OCI-LY7 (cell line): ENCODE results near the gene PIGL. TPM values are rescaled to one million over a fixed set of nuclear protein-coding genes. Genes with fewer than 3 reads are reported as not detected.
"Not testable (repeated sequence)": the region's sequence is repeated elsewhere in the genome, so short reads cannot be mapped to it uniquely, and the experiment has no call there.

Source experiments
- BruUV-seq: library from RNA; stranded (reverse); fragments of 400-500 nt; replicated peaks from 2 replicates; lab custom pipeline; 2021; lab: Mats Ljungman, UMichigan
- CTCF ChIA-PET: fragments of 300-600 bp; sonication (Branson Sonifier 250); formaldehyde crosslinking; loops from one replicate; lab custom pipeline; 2022; ENCODE audit warnings: antibody characterized with exemption; ENCODE audit not compliant: unreplicated experiment; lab: Charles Lee
- POLR2A ChIA-PET: fragments of 300-600 bp; sonication (Branson Sonifier 250); formaldehyde crosslinking; loops from one replicate; lab custom pipeline; 2022; ENCODE audit warnings: antibody characterized with exemption; lab: Charles Lee
- DNase-seq: peaks from one replicate; pipeline ENCODE4 v3.0.0-alpha.2; 2015; ENCODE audit warnings: low spot score
- H2AFZ ChIP-seq: fragments of 200-600 bp; sonication (generic), shearing (Covaris generic); 2 replicates; pipeline ENCODE4 v1.6.1; 2014; ENCODE audit warnings: mild to moderate bottlenecking, antibody characterized with exemption, low read length, moderate library complexity
- H3K27ac ChIP-seq: fragments of 200-600 bp; sonication (generic); 2 replicates; pipeline ENCODE4 v1.5.1; 2014; ENCODE audit warnings: mixed run types, low read depth, mild to moderate bottlenecking, moderate library complexity, low read length, inconsistent platforms; ENCODE audit not compliant: poor library complexity, severe bottlenecking
- H3K36me3 ChIP-seq: fragments of 200-600 bp; sonication (generic); 2 replicates; pipeline ENCODE4 v1.6.1; 2014; ENCODE audit warnings: mild to moderate bottlenecking, antibody characterized with exemption, low read length, moderate library complexity, mixed read lengths; ENCODE audit not compliant: insufficient read depth
- H3K4me1 ChIP-seq: fragments of 200-600 bp; sonication (generic); 2 replicates; pipeline ENCODE4 v1.5.1; 2014; ENCODE audit warnings: mild to moderate bottlenecking, low read length; ENCODE audit not compliant: insufficient read depth, poor library complexity, severe bottlenecking
- H3K4me2 ChIP-seq: fragments of 200-600 bp; sonication (generic); 2 replicates; pipeline ENCODE4 v1.6.1; 2014; ENCODE audit warnings: mild to moderate bottlenecking, low read length
- H3K4me3 ChIP-seq: fragments of 200-600 bp; sonication (generic); 2 replicates; pipeline ENCODE4 v1.5.1; 2014; ENCODE audit warnings: mild to moderate bottlenecking, low read depth, low read length; ENCODE audit not compliant: poor library complexity, severe bottlenecking
- H3K79me2 ChIP-seq: fragments of 200-600 bp; sonication (generic); 2 replicates; pipeline ENCODE4 v1.6.1; 2016; ENCODE audit warnings: low read depth, mild to moderate bottlenecking, low read length, moderate library complexity, mixed read lengths; ENCODE audit not compliant: insufficient read depth
- H3K9me2 ChIP-seq: fragments of 200-600 bp; sonication (generic); 2 replicates; pipeline ENCODE4 v1.6.1; 2016; ENCODE audit warnings: mild to moderate bottlenecking, low read length, mixed read lengths; ENCODE audit not compliant: insufficient read depth
- H3K9me3 ChIP-seq: fragments of 200-600 bp; sonication (generic); 2 replicates; pipeline ENCODE4 v1.6.1; 2014; ENCODE audit warnings: mild to moderate bottlenecking, mixed run types, low read length, mixed read lengths
- H4K20me1 ChIP-seq: fragments of 200-600 bp; sonication (generic); 2 replicates; pipeline ENCODE4 v1.6.1; 2014; ENCODE audit warnings: mild to moderate bottlenecking, antibody characterized with exemption, low read length, moderate library complexity, mixed read lengths; ENCODE audit not compliant: insufficient read depth
- CTCF ChIP-seq: fragments of 200-600 bp; sonication (generic); conservative IDR thresholded peaks from 2 replicates; pipeline ENCODE4 v1.5.1; 2014; ENCODE audit warnings: mild to moderate bottlenecking, antibody characterized with exemption, low read length, moderate library complexity, mixed read lengths
- EZH2phosphoT487 ChIP-seq: fragments of 200-600 bp; sonication (generic); IDR thresholded peaks from 2 replicates; pipeline ENCODE4 v1.6.1; 2018; ENCODE audit warnings: low read depth, borderline replicate concordance, mild to moderate bottlenecking, mixed run types, antibody characterized with exemption, low read length, moderate library complexity, mixed read lengths
- intact Hi-C: fragments of 100-400 bp; cut with micrococcal nuclease; formaldehyde crosslinking; loops from one replicate; pipeline ENCODE4 v1.10.0; 2022; ENCODE audit not compliant: unreplicated experiment
- total RNA-seq, 2 experiments: library from RNA; depleted of rRNA in 1 of 2; stranded (reverse); fragments of >200 nt in 1 of 2; shearing (Covaris generic) in 1 of 2; gene quantifications; 2 replicates each; pipeline ENCODE4 v1.2.3, GENCODE V29; 2014 to 2022

PIGL gene
- total RNA-seq, 2 experiments from 2014 or later = 39.4 to 43.6 TPM

- Histone ChIP-seq H3K9me3 (no peaks in the 10 kb centered on the region), H4K20me1 (0 out of 2 replicates have a peak, but pooled peaks cover 4% of the 10 kb centered on the region), H3K79me2 (peaks cover 5% of the 10 kb centered on the region; the same call in 1 of the 2 replicates), H3K27ac (no peak overlapping the region), H3K4me2 (no peak overlapping the region; the same call in 1 of the 2 replicates), H3K9me2 (no peaks in the 10 kb centered on the region), H2AFZ (no peak overlapping the region), H3K4me1 (peaks cover 15% of the 10 kb centered on the region), H3K4me3 (no peak overlapping the region), H3K36me3 (peaks cover 54% of the 10 kb centered on the region)
- DNase-seq = no peak
- intact Hi-C loops = no loop called here
- no TSS peak for BruUV-seq
- POLR2A ChIA-PET = interaction anchor here (0.5 to 1.1 kb wide), 7 partner anchors 13 to 145 kb away, joined by 3 to 5 read pairs (median 3); no protein-coding TSS in a partner anchor
- CTCF ChIA-PET = no interaction called here
- TF ChIP-seq EZH2phosphoT487 (no peak), CTCF (no peak)
These were observed 27.1 kb upstream of the PIGL start for GRCh38 chr17:16189791-16190348.

GRCh38 chr17:16190703-16191360 is 26.2 kb upstream of the PIGL start:
- Histone ChIP-seq H3K4me2 (no peak overlapping the region), H3K4me3 (no peak overlapping the region), H2AFZ (no peak overlapping the region), H3K79me2 (peaks cover 5% of the 10 kb centered on the region; the same call in 1 of the 2 replicates), H3K9me3 (no peaks in the 10 kb centered on the region), H3K27ac (no peak overlapping the region), H3K9me2 (no peaks in the 10 kb centered on the region), H3K36me3 (peaks cover 45% of the 10 kb centered on the region), H4K20me1 (0 out of 2 replicates have a peak, but pooled peaks cover 4% of the 10 kb centered on the region), H3K4me1 (peaks cover 15% of the 10 kb centered on the region)
- TF ChIP-seq CTCF (no peak), EZH2phosphoT487 (no peak)
- CTCF ChIA-PET = no interaction called here
- intact Hi-C loops = no loop called here
- no peak for DNase-seq
- POLR2A ChIA-PET = interaction anchor here (0.5 to 0.6 kb wide), 3 partner anchors 54 to 146 kb away, joined by 3 read pairs; no protein-coding TSS in a partner anchor
- BruUV-seq = no TSS peak

- ChIA-PET POLR2A (no interaction called here), CTCF (no interaction called here)
- H3K9me2 ChIP-seq = no peaks in the 10 kb centered on the region
- intact Hi-C loops = no loop called here
- no peak overlapping the region for H3K4me2 ChIP-seq
- 0 out of 2 replicates have a peak, but pooled peaks cover 4% of the 10 kb centered on the region for H4K20me1 ChIP-seq
- H3K36me3 ChIP-seq = peaks cover 37% of the 10 kb centered on the region
- H3K4me3 ChIP-seq = no peak overlapping the region
- TF ChIP-seq EZH2phosphoT487 = no peak
- TF ChIP-seq CTCF = no peak
- H3K4me1 ChIP-seq = peaks cover 15% of the 10 kb centered on the region
- no TSS peak for BruUV-seq
- no peak for DNase-seq
- peaks cover 8% of the 10 kb centered on the region; the same call in 1 of the 2 replicates for H3K79me2 ChIP-seq
- H3K27ac ChIP-seq = no peak overlapping the region
- H3K9me3 ChIP-seq = no peaks in the 10 kb centered on the region
- no peak overlapping the region for H2AFZ ChIP-seq
These were observed 25.4 kb upstream of the PIGL start for GRCh38 chr17:16191604-16192003.

- H4K20me1 ChIP-seq, CTCF ChIA-PET: not testable (repeated sequence)
- peaks cover 31% of the 10 kb centered on the region for H3K79me2 ChIP-seq
These were observed 22.6 kb upstream of the PIGL start for GRCh38 chr17:16194307-16194835.

More at GRCh38 chr17:16194307-16194835, 22.6 kb upstream of the PIGL start:
- peaks cover 17% of the 10 kb centered on the region for H3K4me1 ChIP-seq
- BruUV-seq, H3K9me3 ChIP-seq, H3K4me2 ChIP-seq, H3K27ac ChIP-seq, H3K4me3 ChIP-seq, DNase-seq, intact Hi-C loops, H3K9me2 ChIP-seq, POLR2A ChIA-PET, H2AFZ ChIP-seq: not testable (repeated sequence)
- H3K36me3 ChIP-seq = peaks cover 37% of the 10 kb centered on the region
